ENCODE results near the gene BRCC3. TPM values are rescaled to one million over a fixed set of nuclear protein-coding genes. Genes with fewer than 3 reads are reported as not detected.

The BRCC3 gene
- polyA plus RNA-seq, 3 donors from 2014 or later: 19.4 to 34.2 (median 24.5) TPM

DNA sequence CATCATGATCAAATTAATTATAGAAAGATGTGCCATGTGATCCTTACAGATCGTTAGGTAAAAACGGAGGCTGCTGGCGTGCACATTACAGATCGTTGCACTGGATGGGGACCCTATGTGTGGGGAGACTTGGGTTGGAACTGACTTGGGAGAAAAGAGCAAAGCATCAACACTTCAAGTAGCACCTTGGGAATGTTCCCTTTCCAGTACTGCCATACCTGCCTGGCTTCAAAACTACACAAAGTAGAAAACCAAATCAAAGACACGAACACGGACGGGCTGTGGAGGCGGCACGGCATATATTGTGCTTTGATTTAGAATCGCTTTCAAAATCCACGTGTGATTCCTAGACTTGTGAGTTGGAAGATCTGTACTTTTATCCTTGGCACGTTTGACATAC lies 1.3 kb upstream of the BRCC3 start:
- peaks cover 0 to 12% (median 3%) of the 10 kb centered on the region in 3 donors for H3K27me3 Mint-ChIP-seq (ENCODE audit: low read depth in 3 of 3)
- peaks cover 3 to 6% (median 6%) of the 10 kb centered on the region in 3 donors for H3K36me3 Mint-ChIP-seq
- H3K27ac Mint-ChIP-seq: peak overlapping the region; percentile 90 to 95 (median 93)
- DNase-seq: peak in 1 of 3 donors; percentile 4
- peak overlapping the region; percentile 75 to 87 (median 79) for H3K4me3 Mint-ChIP-seq
- no peaks in the 10 kb centered on the region for H3K9me3 Mint-ChIP-seq
- H3K4me1 Mint-ChIP-seq: peaks cover 36 to 39% of the 10 kb centered on the region in 2 donors

DNA sequence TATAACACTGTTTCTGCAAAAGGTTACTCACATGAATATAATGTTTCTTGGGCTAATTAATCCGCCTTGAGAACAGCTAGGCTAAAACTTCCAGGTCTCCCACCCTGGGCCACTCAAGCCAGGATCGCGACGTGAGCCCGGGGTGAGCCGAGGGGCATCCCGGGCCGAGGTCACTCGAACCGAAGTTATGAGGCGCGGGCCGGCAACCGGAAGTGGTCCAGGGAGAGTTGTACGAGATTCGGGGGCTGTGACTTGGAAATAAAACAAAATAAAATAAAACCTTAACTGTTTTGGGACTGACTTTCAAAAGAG lies 689 bp upstream of the BRCC3 start:
- DNase-seq: no peak
- Mint-ChIP-seq H3K4me3 (peak overlapping the region; percentile 75 to 87 (median 79)), H3K27me3 (ENCODE audit: low read depth in 3 of 3) (peaks cover 0 to 12% (median 3%) of the 10 kb centered on the region in 3 donors), H3K27ac (peak overlapping the region; percentile 90 to 95 (median 93)), H3K4me1 (peaks cover 37 to 45% of the 10 kb centered on the region in 2 donors), H3K9me3 (no peaks in the 10 kb centered on the region), H3K36me3 (peaks cover 6 to 8% (median 6%) of the 10 kb centered on the region in 3 donors)

DNA sequence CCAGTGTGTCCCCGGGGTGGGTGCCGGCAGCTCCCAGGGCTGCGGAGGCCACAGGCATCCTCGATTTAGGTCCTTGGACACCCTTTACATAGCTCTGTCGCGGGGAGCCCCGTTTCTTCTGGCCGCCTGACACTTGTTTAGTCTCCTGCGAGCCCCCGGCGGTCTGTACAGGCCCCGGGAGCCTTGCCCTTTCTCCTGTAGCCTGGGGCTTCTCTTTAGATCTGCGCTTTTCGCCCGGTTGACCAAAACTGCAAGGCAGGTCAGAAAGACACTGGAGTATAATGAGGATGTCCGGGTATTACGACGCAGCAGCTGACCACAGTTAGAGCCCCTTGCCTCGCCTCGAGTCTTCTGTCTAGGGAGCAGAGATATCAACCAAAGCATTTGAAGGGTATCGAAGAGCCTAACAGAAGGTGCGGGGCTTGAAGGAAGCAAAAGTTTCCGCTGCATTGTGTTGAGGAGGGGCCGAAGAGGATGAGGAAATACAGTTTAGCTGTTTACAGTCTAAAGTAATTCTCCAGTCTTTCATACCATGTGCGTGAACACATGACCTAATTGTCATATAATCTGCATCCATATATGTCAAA lies 479 bp downstream of the BRCC3 start:
- peaks cover 6 to 8% (median 6%) of the 10 kb centered on the region in 3 donors for H3K36me3 Mint-ChIP-seq
- no peak for DNase-seq
- H3K4me1 Mint-ChIP-seq: peaks cover 36 to 46% of the 10 kb centered on the region in 2 donors
- H3K4me3 Mint-ChIP-seq: peak overlapping the region; percentile 86 to 90 (median 87)
- H3K9me3 Mint-ChIP-seq: no peaks in the 10 kb centered on the region
- peak overlapping the region; percentile 86 to 95 (median 92) for H3K27ac Mint-ChIP-seq
- H3K27me3 Mint-ChIP-seq (ENCODE audit: low read depth in 3 of 3): peaks cover 1 to 12% (median 3%) of the 10 kb centered on the region in 3 donors

DNA sequence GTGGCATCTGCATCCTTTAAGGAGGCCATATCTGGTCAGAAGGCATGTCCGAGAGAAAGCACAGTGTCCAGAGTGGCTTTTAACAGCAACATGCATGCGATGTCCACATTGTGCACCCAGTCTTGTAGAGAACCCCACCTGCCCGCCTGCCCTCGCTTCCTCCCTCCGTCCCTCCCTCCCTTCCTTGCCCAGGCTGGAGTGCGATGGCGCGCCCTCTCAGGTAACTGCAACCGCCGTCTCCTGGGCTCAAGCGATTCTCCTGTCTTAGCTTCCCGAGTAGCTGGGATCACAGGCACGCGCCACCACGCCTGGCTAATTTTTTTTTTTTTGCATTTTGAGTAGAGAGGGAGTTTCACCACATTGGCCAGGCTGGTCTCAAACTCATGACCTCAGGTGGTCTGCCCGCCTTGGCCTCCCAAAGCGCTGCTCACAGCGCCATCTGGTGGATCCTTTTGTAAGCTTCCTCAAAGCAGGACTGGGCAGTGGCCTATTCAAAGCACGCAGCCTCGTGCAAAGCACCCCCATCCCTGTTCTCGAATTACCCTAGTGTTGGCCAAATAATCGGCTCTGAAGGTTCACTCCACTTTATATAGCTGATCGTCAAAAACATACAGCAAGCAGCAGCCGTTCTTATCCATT lies 15.0 kb downstream of the BRCC3 start:
- Mint-ChIP-seq H3K4me3 (no peak overlapping the region), H3K4me1 (no peaks in the 10 kb centered on the region), H3K27me3 (ENCODE audit: low read depth in 3 of 3) (peaks cover 0 to 4% (median 0%) of the 10 kb centered on the region in 3 donors)

DNA sequence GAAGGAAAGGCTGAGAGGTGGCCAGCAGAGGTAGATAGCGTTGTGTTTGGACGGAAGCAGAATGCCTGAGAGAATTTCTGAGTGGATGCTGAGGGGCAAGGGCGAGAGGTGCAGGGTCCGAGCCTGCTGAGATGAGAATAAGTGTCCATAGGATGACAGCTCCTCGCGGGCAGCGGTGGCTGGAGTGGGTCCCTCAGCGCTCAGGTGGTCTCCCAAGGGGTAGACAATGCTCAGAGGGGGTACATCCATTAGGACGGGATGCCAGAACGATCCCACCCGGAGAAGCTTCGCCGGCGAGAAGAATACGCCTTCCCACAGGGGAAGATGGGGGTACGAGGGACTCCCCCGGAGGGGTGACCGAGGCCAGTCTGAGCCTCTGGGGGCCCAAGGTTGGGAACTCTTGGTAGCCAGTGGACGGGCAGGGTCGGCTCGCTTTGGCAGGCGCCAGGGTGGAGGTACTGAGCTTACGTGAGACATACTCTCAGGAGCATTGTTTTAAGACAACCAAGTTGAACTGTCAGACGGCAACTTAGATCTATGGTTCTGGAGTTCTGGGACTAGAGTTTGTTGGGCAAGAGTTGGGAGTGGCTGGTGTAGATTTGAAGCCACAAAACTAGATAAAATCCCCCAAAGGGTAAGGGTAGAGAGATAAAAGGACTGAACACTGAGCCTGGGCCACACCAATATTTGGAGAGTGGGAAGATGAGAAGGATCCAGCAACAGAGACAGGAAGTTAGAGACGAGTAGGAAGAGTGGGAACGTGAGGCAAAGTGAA lies 15.8 kb downstream of the BRCC3 start:
- Mint-ChIP-seq H3K4me1 (no peaks in the 10 kb centered on the region), H3K9me3 (no peaks in the 10 kb centered on the region), H3K27me3 (ENCODE audit: low read depth in 3 of 3) (peaks cover 0 to 2% (median 0%) of the 10 kb centered on the region in 3 donors), H3K27ac (no peak overlapping the region), H3K4me3 (no peak overlapping the region), H3K36me3 (no peaks in the 10 kb centered on the region)
- DNase-seq: no peak

More for the DNA sequence above, 15.0 kb downstream of the BRCC3 start:
- Mint-ChIP-seq H3K27ac (no peak overlapping the region), H3K36me3 (no peaks in the 10 kb centered on the region), H3K9me3 (no peaks in the 10 kb centered on the region)
- DNase-seq: peak; percentile 24 to 45 (median 30)

DNA sequence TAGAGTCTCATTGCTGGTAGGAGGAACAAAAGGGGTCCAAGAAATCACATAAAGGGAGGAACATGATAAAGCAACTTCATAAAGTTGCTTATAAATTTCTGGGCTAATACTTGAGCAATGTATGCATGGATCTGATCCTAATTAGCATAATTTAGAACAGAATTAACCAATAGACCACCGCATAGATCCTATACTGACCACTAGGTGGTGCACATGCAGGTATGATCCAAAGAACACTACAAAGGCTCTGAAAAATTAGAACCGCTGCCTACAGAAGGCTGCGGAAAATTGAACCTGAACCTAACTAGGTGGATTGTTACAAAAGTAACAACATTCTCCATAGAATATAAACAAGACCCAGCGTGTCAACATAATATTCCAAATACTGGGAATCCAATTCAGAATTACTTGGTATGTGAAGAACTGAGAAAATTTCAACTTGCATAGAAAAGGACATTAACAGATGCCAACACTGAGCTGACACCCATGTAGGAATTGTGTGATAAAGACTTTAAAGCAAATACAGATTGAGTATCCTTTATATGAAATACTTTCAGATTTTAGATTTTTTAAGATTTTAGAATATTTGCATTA lies 23.3 kb downstream of the BRCC3 start:
- H3K36me3 Mint-ChIP-seq: peaks cover 0 to 3% (median 0%) of the 10 kb centered on the region in 3 donors
- no peaks in the 10 kb centered on the region for H3K4me1 Mint-ChIP-seq
- DNase-seq: peak; percentile 12 to 31 (median 16)
- no peaks in the 10 kb centered on the region for H3K9me3 Mint-ChIP-seq
- no peak overlapping the region for H3K27ac Mint-ChIP-seq
- peaks cover 0 to 3% (median 0%) of the 10 kb centered on the region in 3 donors for H3K27me3 Mint-ChIP-seq (ENCODE audit: low read depth in 3 of 3)
- H3K4me3 Mint-ChIP-seq: no peak overlapping the region

DNA sequence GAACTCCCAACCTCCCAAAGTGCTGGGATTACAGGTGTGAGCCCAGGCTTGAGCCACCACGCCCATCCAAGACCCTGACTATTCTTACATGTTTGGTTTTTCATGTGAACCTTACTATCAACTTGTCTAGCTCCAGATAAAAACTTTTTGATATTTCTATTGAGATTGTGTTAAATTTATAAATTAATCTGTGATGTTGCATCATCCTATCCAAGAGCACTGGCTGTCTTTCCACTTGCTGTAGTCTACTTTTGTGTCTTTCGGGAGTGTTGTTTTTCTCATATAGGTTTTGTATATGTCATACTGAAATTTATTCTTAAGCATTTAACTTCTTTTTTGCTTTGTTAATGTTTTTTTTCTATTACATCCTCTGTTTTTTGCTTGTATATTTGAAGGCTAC lies 34.6 kb downstream of the BRCC3 start:
- H3K27ac Mint-ChIP-seq: no peak overlapping the region
- H3K36me3 Mint-ChIP-seq: peaks cover 4 to 10% (median 4%) of the 10 kb centered on the region in 3 donors
- no peaks in the 10 kb centered on the region for H3K4me1 Mint-ChIP-seq
- H3K9me3 Mint-ChIP-seq: no peaks in the 10 kb centered on the region
- no peak overlapping the region for H3K4me3 Mint-ChIP-seq
- H3K27me3 Mint-ChIP-seq (ENCODE audit: low read depth in 3 of 3): peaks cover 0 to 2% (median 0%) of the 10 kb centered on the region in 3 donors
- no peak for DNase-seq

DNA sequence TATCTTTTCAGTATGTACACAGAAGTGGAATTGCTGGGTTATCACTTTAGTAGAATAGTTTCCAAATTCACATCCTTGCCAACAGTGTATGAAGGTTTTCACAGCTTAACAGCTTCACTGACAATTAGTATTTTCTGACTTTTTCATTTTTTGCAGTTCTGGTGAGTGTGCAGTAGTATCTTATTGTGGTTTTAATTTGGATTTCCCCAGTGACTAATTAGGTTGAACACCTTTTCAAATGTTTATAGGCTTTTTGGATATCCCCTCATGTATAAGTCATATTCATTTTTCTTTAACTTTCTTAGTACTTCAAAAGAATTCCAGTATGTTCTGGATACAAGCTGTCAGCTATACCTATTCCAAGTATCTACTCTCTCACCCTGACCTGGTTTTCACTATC lies 37.1 kb downstream of the BRCC3 start:
- H3K36me3 Mint-ChIP-seq: peaks cover 4 to 19% (median 7%) of the 10 kb centered on the region in 3 donors
- no peak for DNase-seq
- H3K9me3 Mint-ChIP-seq: no peaks in the 10 kb centered on the region
- H3K27ac Mint-ChIP-seq: no peak overlapping the region
- peaks cover 0 to 2% (median 1%) of the 10 kb centered on the region in 3 donors for H3K27me3 Mint-ChIP-seq (ENCODE audit: low read depth in 3 of 3)
- no peak overlapping the region for H3K4me3 Mint-ChIP-seq
- no peaks in the 10 kb centered on the region for H3K4me1 Mint-ChIP-seq

DNA sequence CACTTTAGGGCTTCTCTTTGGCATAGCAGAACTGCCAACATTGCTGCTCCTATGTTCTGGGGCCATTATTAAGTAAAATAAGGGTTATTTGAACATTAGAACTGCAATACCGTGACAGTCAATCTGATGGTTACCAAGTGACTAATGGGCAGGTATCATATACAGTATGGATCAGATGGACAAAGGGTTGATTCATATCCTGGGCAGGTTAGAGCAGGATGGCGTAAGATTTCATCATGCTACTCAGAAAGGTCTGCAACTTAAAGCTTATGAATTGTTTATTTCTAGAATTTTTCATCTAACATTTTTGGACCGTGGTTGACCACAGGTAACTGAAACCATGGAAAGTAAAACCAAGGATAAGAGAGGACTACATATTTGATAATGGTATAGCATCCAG lies 40.9 kb downstream of the BRCC3 start:
- H3K9me3 Mint-ChIP-seq: no peaks in the 10 kb centered on the region
- no peak for DNase-seq
- peaks cover 4 to 19% (median 7%) of the 10 kb centered on the region in 3 donors for H3K36me3 Mint-ChIP-seq
- no peaks in the 10 kb centered on the region for H3K4me1 Mint-ChIP-seq
- H3K27ac Mint-ChIP-seq: no peak overlapping the region
- H3K4me3 Mint-ChIP-seq: no peak overlapping the region
- H3K27me3 Mint-ChIP-seq (ENCODE audit: low read depth in 3 of 3): peaks cover 0 to 1% (median 0%) of the 10 kb centered on the region in 3 donors

DNA sequence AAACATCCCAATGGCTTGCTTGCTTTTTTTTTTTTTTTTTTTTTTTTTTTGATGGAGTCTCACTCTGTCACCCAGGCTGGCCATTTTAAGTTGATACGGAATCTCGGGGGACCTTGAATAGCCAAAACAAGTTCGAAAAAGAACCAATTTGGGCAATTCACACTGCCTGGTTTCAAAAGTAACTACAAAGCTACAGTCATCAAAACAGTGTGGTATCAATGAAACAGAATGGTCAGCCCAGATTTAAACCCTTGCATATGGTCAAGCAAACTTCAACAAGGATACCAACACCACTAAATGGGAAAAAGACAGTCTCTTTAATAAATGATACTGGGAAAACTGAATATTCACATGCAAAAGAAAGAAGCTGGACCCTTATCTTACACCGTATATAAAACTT lies 41.8 kb downstream of the BRCC3 start:
- Mint-ChIP-seq H3K36me3 (peaks cover 0 to 15% (median 7%) of the 10 kb centered on the region in 3 donors), H3K4me1 (no peaks in the 10 kb centered on the region), H3K4me3 (no peak overlapping the region), H3K27ac (no peak overlapping the region), H3K9me3 (no peaks in the 10 kb centered on the region), H3K27me3 (ENCODE audit: low read depth in 3 of 3) (peaks cover 0 to 1% (median 0%) of the 10 kb centered on the region in 3 donors)
- DNase-seq: no peak

DNA sequence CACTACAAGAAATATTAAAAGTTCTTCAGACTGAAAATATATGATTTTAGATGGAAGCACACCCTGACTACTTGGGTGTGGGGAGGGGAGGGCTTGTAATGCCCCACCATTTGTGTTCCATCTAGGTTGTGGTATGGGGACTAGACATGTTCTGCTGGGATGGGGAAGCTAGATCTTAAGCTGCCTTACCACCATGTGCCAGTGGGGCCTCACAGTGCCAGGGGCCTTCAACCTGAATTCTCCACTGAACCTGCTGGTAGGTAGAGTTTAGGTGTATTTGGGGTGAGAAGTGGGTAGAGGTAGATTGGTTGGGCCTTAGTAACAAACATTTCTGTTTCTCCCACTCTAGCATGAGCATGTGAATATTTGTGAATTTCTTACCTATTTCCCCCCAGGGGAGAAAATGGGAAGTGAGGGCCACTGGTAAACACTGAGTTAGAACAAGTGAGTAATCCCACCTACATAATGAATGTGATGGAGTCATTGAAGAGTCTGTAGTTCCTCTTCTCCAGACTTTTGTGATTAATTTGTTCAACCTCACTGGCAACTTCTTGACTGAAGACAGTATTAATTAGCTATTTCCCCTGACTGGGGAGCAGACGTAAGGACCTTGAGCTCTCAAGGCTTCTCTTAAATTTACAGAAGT lies 44.0 kb downstream of the BRCC3 start:
- no peak overlapping the region for H3K4me3 Mint-ChIP-seq
- H3K27me3 Mint-ChIP-seq (ENCODE audit: low read depth in 3 of 3): peaks cover 0 to 3% (median 0%) of the 10 kb centered on the region in 3 donors

DNA sequence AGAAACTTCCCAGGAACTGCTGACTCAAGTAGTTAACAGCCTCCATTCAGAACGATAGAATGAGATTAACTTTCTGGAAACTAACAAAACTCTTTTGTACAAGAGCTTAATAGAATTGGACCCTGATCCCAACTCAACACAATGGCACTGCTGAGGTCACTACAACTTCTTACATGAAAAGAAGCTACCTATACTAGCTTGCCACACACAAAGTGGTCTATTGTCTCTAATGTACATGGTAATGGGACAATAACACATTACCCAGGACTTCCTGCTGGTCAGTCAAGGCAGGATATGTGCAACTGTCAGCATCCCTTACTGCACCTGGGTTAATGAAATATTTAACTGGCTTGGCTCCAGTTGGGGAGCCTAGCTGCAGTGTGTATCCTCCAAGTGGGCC lies 56.2 kb downstream of the BRCC3 start:
- Mint-ChIP-seq H3K36me3 (peaks cover 6 to 18% (median 10%) of the 10 kb centered on the region in 3 donors), H3K27ac (no peak overlapping the region), H3K9me3 (peaks cover 4 to 11% (median 6%) of the 10 kb centered on the region in 6 donors), H3K4me1 (no peaks in the 10 kb centered on the region), H3K27me3 (ENCODE audit: low read depth in 3 of 3) (peaks cover 0 to 6% (median 0%) of the 10 kb centered on the region in 3 donors), H3K4me3 (no peak overlapping the region)
- DNase-seq: no peak

More for the DNA sequence above, 44.0 kb downstream of the BRCC3 start:
- Mint-ChIP-seq H3K27ac (no peak overlapping the region), H3K9me3 (no peaks in the 10 kb centered on the region), H3K4me1 (no peaks in the 10 kb centered on the region), H3K36me3 (peaks cover 4 to 23% (median 8%) of the 10 kb centered on the region in 3 donors)
- no peak for DNase-seq

DNA sequence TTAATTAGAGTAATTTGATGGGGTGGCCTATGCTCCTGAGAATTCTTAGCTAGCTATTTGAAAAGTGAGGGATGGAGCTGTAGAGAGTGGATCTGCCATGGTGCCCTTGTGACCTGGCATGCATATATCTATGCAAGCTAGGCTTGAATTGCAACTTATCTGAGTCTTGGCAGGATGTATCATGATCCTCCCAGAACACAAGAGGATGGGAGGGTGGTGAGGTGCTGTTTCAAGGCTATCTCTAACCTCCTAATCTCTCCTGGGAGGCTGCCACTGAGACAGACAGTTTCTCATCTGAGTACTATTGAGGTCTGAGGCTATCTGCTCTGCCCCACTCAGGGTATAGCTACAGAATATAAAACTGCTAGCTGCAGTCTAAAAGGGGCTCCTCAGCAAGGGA lies 56.6 kb downstream of the BRCC3 start:
- H3K4me1 Mint-ChIP-seq: no peaks in the 10 kb centered on the region
- DNase-seq: no peak
- peaks cover 0 to 6% (median 3%) of the 10 kb centered on the region in 3 donors for H3K27me3 Mint-ChIP-seq (ENCODE audit: low read depth in 3 of 3)
- no peak overlapping the region for H3K4me3 Mint-ChIP-seq
- peaks cover 6 to 18% (median 10%) of the 10 kb centered on the region in 3 donors for H3K36me3 Mint-ChIP-seq
- no peak overlapping the region for H3K27ac Mint-ChIP-seq
- H3K9me3 Mint-ChIP-seq: peaks cover 4 to 11% (median 6%) of the 10 kb centered on the region in 6 donors

All from immature natural killer cell (primary cell).